GM23338 (cell line): Measurements from ENCODE around the gene GRIFIN. TPM values are rescaled to one million over a fixed set of nuclear protein-coding genes. Genes with fewer than 3 reads are reported as not detected.

Source experiments
- ATAC-seq: fragments of 200-7000 bp; cut with Tn5 transposase; 3 replicates; pipeline ENCODE4 v1.9.1; 2020
- DNase-seq: peaks from one replicate; pipeline ENCODE4 v3.0.0-alpha.2; 2015; ENCODE audit warnings: low spot score
- H2AFZ ChIP-seq: fragments of 200-600 bp; sonication (generic); 2 replicates; pipeline ENCODE4 v1.8.0; 2016; ENCODE audit warnings: antibody characterized with exemption, mild to moderate bottlenecking, moderate library complexity
- H3F3A ChIP-seq: fragments of 200-600 bp; sonication (generic); replicated peaks from 2 replicates; pipeline ENCODE4 v1.8.0; 2017; ENCODE audit warnings: antibody characterized with exemption, mixed run types, low read depth
- H3K27ac ChIP-seq: fragments of 200-600 bp; sonication (generic); 2 replicates; pipeline ENCODE4 v1.6.1; 2016; ENCODE audit warnings: low read depth
- H3K27me3 ChIP-seq: fragments of 200-600 bp; sonication (generic); 2 replicates; pipeline ENCODE4 v1.8.0; 2016; ENCODE audit warnings: mild to moderate bottlenecking, mixed run types, moderate library complexity; ENCODE audit not compliant: insufficient read depth
- H3K36me3 ChIP-seq: fragments of 200-600 bp; sonication (generic); 2 replicates; pipeline ENCODE4 v1.8.0; 2016; ENCODE audit warnings: mild to moderate bottlenecking; ENCODE audit not compliant: insufficient read depth
- H3K4me1 ChIP-seq: fragments of 200-600 bp; sonication (generic); 2 replicates; pipeline ENCODE4 v1.8.0; 2016; ENCODE audit warnings: mild to moderate bottlenecking, moderate library complexity; ENCODE audit not compliant: insufficient read depth
- H3K4me2 ChIP-seq: fragments of 200-600 bp; sonication (generic); 2 replicates; pipeline ENCODE4 v1.7.1; 2017; ENCODE audit warnings: mixed run types
- H3K4me3 ChIP-seq: fragments of 200-600 bp; sonication (generic); 2 replicates; pipeline ENCODE4 v1.6.1; 2016; ENCODE audit warnings: mixed run types
- H3K79me2 ChIP-seq: fragments of 200-600 bp; sonication (generic); replicated peaks from 2 replicates; pipeline ENCODE4 v1.8.0; 2017; ENCODE audit warnings: mild to moderate bottlenecking; ENCODE audit not compliant: insufficient read depth
- H3K9me2 ChIP-seq: fragments of 200-600 bp; sonication (generic); 2 replicates; pipeline ENCODE4 v1.8.0; 2017; ENCODE audit not compliant: insufficient read depth
- H4K20me1 ChIP-seq: fragments of 200-600 bp; sonication (generic); replicated peaks from 2 replicates; pipeline ENCODE4 v1.8.0; 2017; ENCODE audit warnings: mild to moderate bottlenecking; ENCODE audit not compliant: insufficient read depth
- H3K27ac Mint-ChIP-seq: 2 replicates; pipeline ENCODE4 v1.8.0; 2020; ENCODE audit warnings: inconsistent platforms, mild to moderate bottlenecking, moderate library complexity, mixed read lengths
- H3K27me3 Mint-ChIP-seq: 3 replicates; pipeline ENCODE4 v1.8.0; 2022; ENCODE audit warnings: low read depth, mild to moderate bottlenecking, moderate library complexity, mixed read lengths, inconsistent platforms; ENCODE audit not compliant: insufficient read depth, poor library complexity
- H3K36me3 Mint-ChIP-seq: 3 replicates; pipeline ENCODE4 v1.8.0; 2021; ENCODE audit warnings: low read depth, mild to moderate bottlenecking, inconsistent platforms, moderate library complexity, mixed read lengths
- H3K4me1 Mint-ChIP-seq: 3 replicates; pipeline ENCODE4 v1.8.0; 2020; ENCODE audit warnings: mild to moderate bottlenecking, inconsistent platforms, mixed read lengths
- H3K4me3 Mint-ChIP-seq: 3 replicates; pipeline ENCODE4 v1.8.0; 2021; ENCODE audit warnings: moderate library complexity, mild to moderate bottlenecking, inconsistent platforms, mixed read lengths
- H3K9me3 Mint-ChIP-seq: 3 replicates; pipeline ENCODE4 v1.8.0; 2020; ENCODE audit warnings: moderate library complexity, mild to moderate bottlenecking, inconsistent platforms, mixed read lengths
- CREB1 ChIP-seq: fragments of 250-450 bp; sonication (Bioruptor Pico); IDR thresholded peaks from 2 replicates; pipeline ENCODE4 v1.5.0; 2020; ENCODE audit warnings: low read depth, mild to moderate bottlenecking, moderate library complexity
- CTCF ChIP-seq, 2 experiments: fragments of 200-600 bp in 1 of 2; sonication (generic) in 1 of 2; conservative IDR thresholded peaks; 2 replicates each; pipeline versions ENCODE4 v1.5.1 to v1.6.1; 2016 to 2017; ENCODE audit warnings: antibody characterized with exemption in 2 of 2, low read depth in 2 of 2, mild to moderate bottlenecking in 2 of 2, moderate library complexity in 1 of 2
- EZH2 ChIP-seq: fragments of 200-600 bp; sonication (generic); IDR thresholded peaks from one replicate; pipeline ENCODE4 v1.8.0; 2017; ENCODE audit warnings: antibody characterized with exemption, mild to moderate bottlenecking, low read depth; ENCODE audit not compliant: unreplicated experiment
- EZH2phosphoT487 ChIP-seq: fragments of 200-600 bp; sonication (generic); IDR thresholded peaks from one replicate; pipeline ENCODE4 v1.8.1; 2018; ENCODE audit warnings: antibody characterized with exemption; ENCODE audit not compliant: unreplicated experiment
- JUNB ChIP-seq: IDR thresholded peaks from one replicate; pipeline ENCODE4 v1.6.1; 2016; ENCODE audit warnings: antibody characterized with exemption; ENCODE audit not compliant: unreplicated experiment
- NANOG ChIP-seq: IDR thresholded peaks from 2 replicates; pipeline ENCODE4 v1.6.1; 2016; ENCODE audit warnings: antibody characterized with exemption, borderline replicate concordance
- POLR2AphosphoS5 ChIP-seq: IDR thresholded peaks from 2 replicates; pipeline ENCODE4 v1.6.1; 2016; ENCODE audit warnings: antibody characterized with exemption, low read depth
- REST ChIP-seq: IDR thresholded peaks from one replicate; pipeline ENCODE4 v1.6.1; 2018; ENCODE audit warnings: antibody characterized with exemption; ENCODE audit not compliant: unreplicated experiment
- STAT1 ChIP-seq: IDR thresholded peaks from one replicate; pipeline ENCODE4 v1.6.1; 2016; ENCODE audit warnings: antibody characterized with exemption; ENCODE audit not compliant: unreplicated experiment
- ZNF331 ChIP-seq: fragments of 250-450 bp; sonication (Bioruptor Pico); IDR thresholded peaks from 2 replicates; pipeline ENCODE4 v1.5.0; 2020; ENCODE audit warnings: low read depth, mild to moderate bottlenecking, moderate library complexity
- ZNF462 ChIP-seq: fragments of 250-450 bp; sonication (Bioruptor Pico); IDR thresholded peaks from 2 replicates; pipeline ENCODE4 v1.5.0; 2020; ENCODE audit warnings: mild to moderate bottlenecking, moderate library complexity
- polyA plus RNA-seq: library from polyadenylated mRNA; unstranded; fragments of >200 nt; fragmentation: Nextera tagmentation; extraction: Ambion mirVana; gene quantifications from 2 replicates; pipeline ENCODE4 v1.2.1, GENCODE V29; 2016
- total RNA-seq: library from RNA; depleted of rRNA; stranded (reverse); fragments of >200 nt; shearing (Covaris generic); gene quantifications from 2 replicates; pipeline ENCODE4 v1.2.3, GENCODE V29; 2014

The GRIFIN gene
- total and polyA plus RNA-seq, 2 experiments from 2014 or later, result not detected

DNA sequence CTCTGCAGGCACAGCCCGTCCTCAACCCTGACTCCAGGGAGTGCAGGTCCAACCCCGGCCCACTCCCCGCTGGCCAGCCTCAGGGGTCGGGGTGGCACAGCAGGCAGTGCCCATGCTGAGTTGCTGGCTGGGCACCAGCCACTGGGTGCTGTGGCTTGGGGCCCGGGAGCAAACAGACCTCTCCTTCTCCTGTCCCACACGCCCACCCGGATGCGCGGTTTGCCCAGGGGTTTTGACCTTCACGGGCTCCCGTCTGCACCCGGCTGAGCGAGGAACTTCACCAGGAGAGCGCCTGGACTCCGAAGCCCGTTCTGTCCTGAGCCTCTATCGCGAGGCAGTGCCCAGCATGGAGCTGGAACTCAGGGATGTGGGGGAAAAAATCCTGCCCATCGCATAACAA, 2.6 kb upstream of the GRIFIN start:
- no peak overlapping the region for H3K4me2 ChIP-seq
- H3K27ac ChIP-seq, result no peak overlapping the region
- H2AFZ ChIP-seq, result no peak overlapping the region; the same call in 1 of the 2 replicates
- no peaks in the 10 kb centered on the region for H3F3A ChIP-seq
- Mint-ChIP-seq H3K27me3 (peaks cover 19% of the 10 kb centered on the region), H3K4me3 (no peak overlapping the region), H3K27ac (no peak overlapping the region), H3K4me1 (peaks cover 17% of the 10 kb centered on the region), H3K36me3 (no peaks in the 10 kb centered on the region; the same call in 2 of the 3 replicates), H3K9me3 (peaks cover 8% of the 10 kb centered on the region; the same call in 1 of the 3 replicates)
- DNase-seq (no peak), ATAC-seq (no peak)
- peaks cover 3% of the 10 kb centered on the region; the same call in 1 of the 2 replicates for H3K4me1 ChIP-seq
- no peaks in the 10 kb centered on the region for H3K27me3 ChIP-seq
- TF ChIP-seq ZNF331 (CRISPR knock-in tag), result no peak
- no peak for TF ChIP-seq NANOG
- no peak for TF ChIP-seq STAT1
- H3K4me3 ChIP-seq, result no peak overlapping the region
- no peaks in the 10 kb centered on the region for H3K36me3 ChIP-seq
- H3K79me2 ChIP-seq, result no peaks in the 10 kb centered on the region
- H3K9me2 ChIP-seq, result no peaks in the 10 kb centered on the region
- H4K20me1 ChIP-seq, result no peaks in the 10 kb centered on the region

- Histone ChIP-seq H3K79me2 (no peaks in the 10 kb centered on the region), H2AFZ (no peak overlapping the region; the same call in 1 of the 2 replicates), H3K4me3 (no peak overlapping the region), H3F3A (no peaks in the 10 kb centered on the region), H3K36me3 (no peaks in the 10 kb centered on the region), H3K27ac (no peak overlapping the region), H3K4me2 (no peak overlapping the region), H4K20me1 (no peaks in the 10 kb centered on the region), H3K9me2 (no peaks in the 10 kb centered on the region), H3K4me1 (peaks cover 3% of the 10 kb centered on the region; the same call in 1 of the 2 replicates), H3K27me3 (no peaks in the 10 kb centered on the region)
- H3K9me3 Mint-ChIP-seq, result peaks cover 8% of the 10 kb centered on the region; the same call in 1 of the 3 replicates
- peaks cover 20% of the 10 kb centered on the region for H3K4me1 Mint-ChIP-seq
- DNase-seq (no peak), ATAC-seq (no peak)
- H3K27ac Mint-ChIP-seq, result no peak overlapping the region
- no peaks in the 10 kb centered on the region; the same call in 2 of the 3 replicates for H3K36me3 Mint-ChIP-seq
- no peak overlapping the region for H3K4me3 Mint-ChIP-seq
- peaks cover 19% of the 10 kb centered on the region for H3K27me3 Mint-ChIP-seq
- TF ChIP-seq EZH2phosphoT487 (no peak), EZH2 (no peak), CREB1 (CRISPR knock-in tag) (no peak), CTCF (conservative IDR thresholded peaks at IDR 0.05; ENCODE audit: low read depth in 2 of 2) (no peak), JUNB (no peak), REST (no peak), STAT1 (no peak), ZNF462 (CRISPR knock-in tag) (no peak), POLR2AphosphoS5 (no peak)
These were observed 2.2 kb upstream of the GRIFIN start for GRCh38 chr7:2478399-2478785.
